ENCODE results near the gene NLRP4. TPM values are rescaled to one million over a fixed set of nuclear protein-coding genes. Genes with fewer than 3 reads are reported as not detected.

NLRP4 gene
- total and polyA plus RNA-seq, 2 of the 8 experiments (the other 6 are each of a cell fraction or from before 2014, with no cell fraction given), result not detected

GRCh38 chr19:55870736-55871135 is 34.4 kb downstream of the NLRP4 start:
- Histone ChIP-seq H3K4me3 (ENCODE audit: extremely low read depth in 1 of 4, insufficient read depth in 2 of 4, low read depth in 3 of 4, low read length in 4 of 4) (no peak overlapping the region), H3K36me3 (ENCODE audit: control insufficient read depth in 2 of 4, insufficient read depth in 4 of 4, low read length in 3 of 4) (no peaks in the 10 kb centered on the region), H2AFZ (ENCODE audit: low read length) (no peak overlapping the region), H4K5ac (ENCODE audit: insufficient read length, low read depth, low read length) (no peak overlapping the region), H2BK20ac (ENCODE audit: low read length) (no peak overlapping the region), H2BK15ac (ENCODE audit: low read length) (no peak overlapping the region), H4K91ac (replicated peaks; ENCODE audit: insufficient read length, low read length) (no peak overlapping the region), H3K23ac (ENCODE audit: insufficient read length) (no peak overlapping the region), H2AK5ac (ENCODE audit: low read depth, low read length) (no peak overlapping the region), H3K27me3 (replicated peaks in 1 of 4; ENCODE audit: control insufficient read depth in 3 of 4, extremely low read depth in 1 of 4, insufficient read depth in 3 of 4, low read length in 3 of 4) (no peaks in the 10 kb centered on the region), H3K27ac (ENCODE audit: low read depth, low read length) (no peak overlapping the region), H2BK5ac (ENCODE audit: low read depth, low read length) (no peak overlapping the region), H3K23me2 (ENCODE audit: low read depth, low read length) (no peaks in the 10 kb centered on the region), H3K4me2 (ENCODE audit: insufficient read depth in 1 of 2, low read depth in 2 of 2, low read length in 2 of 2) (no peak overlapping the region), H3K79me1 (ENCODE audit: low read depth, low read length) (no peaks in the 10 kb centered on the region), H3K79me2 (ENCODE audit: control insufficient read depth in 1 of 2, insufficient read depth in 2 of 2, low read length in 2 of 2) (no peaks in the 10 kb centered on the region), H3K9me3 (ENCODE audit: insufficient read depth in 2 of 2, low read depth in 1 of 2, low read length in 1 of 2) (peaks cover 51 to 67% of the 10 kb centered on the region in 2 experiments), H3K56ac (replicated peaks; ENCODE audit: insufficient read length, low read depth, low read length) (no peak overlapping the region), H4K20me1 (replicated peaks in 1 of 2; ENCODE audit: control insufficient read depth in 1 of 2, insufficient read depth in 2 of 2, low read length in 2 of 2) (no peaks in the 10 kb centered on the region), H3K18ac (ENCODE audit: extremely low read depth, low read length) (no peak overlapping the region), H3K9ac (replicated peaks in 1 of 4; ENCODE audit: extremely low read depth in 1 of 4, low read depth in 3 of 4, low read length in 3 of 4) (no peak overlapping the region), H2BK120ac (replicated peaks; ENCODE audit: low read depth, low read length) (no peak overlapping the region), H3K4ac (replicated peaks; ENCODE audit: insufficient read length, low read depth, low read length) (no peak overlapping the region), H3K4me1 (replicated peaks in 1 of 4; ENCODE audit: control insufficient read depth in 3 of 4, insufficient read depth in 4 of 4, low read length in 3 of 4) (no peaks in the 10 kb centered on the region), H2BK12ac (ENCODE audit: low read depth, low read length) (no peak overlapping the region), H3K14ac (ENCODE audit: insufficient read length) (no peak overlapping the region), H4K8ac (ENCODE audit: extremely low read depth, insufficient read depth, low read length) (no peak overlapping the region)
- FAIRE-seq (no peak), DNase-seq (ENCODE audit: low read depth in 1 of 2, low spot score in 2 of 2) (no peak)
- CTCF ChIA-PET (ENCODE audit: partially characterized antibody), result no interaction called here
- no peak for TF ChIP-seq TBP (IDR thresholded peaks at IDR 0.05; ENCODE audit: low read depth, low read length)
- TF ChIP-seq BRCA1 (IDR thresholded peaks at IDR 0.05; ENCODE audit: low read depth, low read length), result no peak
- no peak for TF ChIP-seq SIN3A (conservative IDR thresholded peaks at IDR 0.05 in 1 of 2, IDR thresholded peaks at IDR 0.05 in 1 of 2; ENCODE audit: low read depth in 1 of 2, low read length in 2 of 2)
- TF ChIP-seq MAX (IDR thresholded peaks at IDR 0.05), result no peak
- no peak for TF ChIP-seq KDM5A (IDR thresholded peaks at IDR 0.05; ENCODE audit: low read length)
- TF ChIP-seq SIX5 (IDR thresholded peaks at IDR 0.05; ENCODE audit: low read depth, low read length), result no peak
- TF ChIP-seq HDAC6 (IDR thresholded peaks at IDR 0.05; ENCODE audit: low read depth, low read length), result no peak
- TF ChIP-seq EZH2 (IDR thresholded peaks at IDR 0.05; ENCODE audit: low read depth, low read length, severe bottlenecking), result no peak
- 80% methylated on average over 11 of the region's 11 CpGs; no CpG with 5 or more reads in 1 of the 2 experiments for WGBS, 2 experiments (ENCODE audit: extremely low coverage in 1 of 2, insufficient coverage in 1 of 2, insufficient read length in 1 of 2, insufficient replicate concordance in 2 of 2, low coverage in 1 of 2, low lambda C conversion rate in 2 of 2, missing lambda C conversion rate in 1 of 2)
- POLR2A ChIA-PET (ENCODE audit: partially characterized antibody), result no interaction called here

All from H1 (cell line).